HG03520 (cell line): Measurements from ENCODE around the gene ADGRA3.
"Not testable (repeated sequence)": the region's sequence is repeated elsewhere in the genome, so short reads cannot be mapped to it uniquely, and the experiment has no call there.

ENCODE experiments used
- ATAC-seq: cut with Tn5 transposase; IDR thresholded peaks from one replicate; pipeline ENCODE4 v1.9.1; 2021; ENCODE audit warnings: mild to moderate bottlenecking, moderate library complexity; ENCODE audit not compliant: unreplicated experiment

ADGRA3 gene

GRCh38 chr4:22384154-22384553 is 131.7 kb downstream of the ADGRA3 start:
- no peak for ATAC-seq

DNA sequence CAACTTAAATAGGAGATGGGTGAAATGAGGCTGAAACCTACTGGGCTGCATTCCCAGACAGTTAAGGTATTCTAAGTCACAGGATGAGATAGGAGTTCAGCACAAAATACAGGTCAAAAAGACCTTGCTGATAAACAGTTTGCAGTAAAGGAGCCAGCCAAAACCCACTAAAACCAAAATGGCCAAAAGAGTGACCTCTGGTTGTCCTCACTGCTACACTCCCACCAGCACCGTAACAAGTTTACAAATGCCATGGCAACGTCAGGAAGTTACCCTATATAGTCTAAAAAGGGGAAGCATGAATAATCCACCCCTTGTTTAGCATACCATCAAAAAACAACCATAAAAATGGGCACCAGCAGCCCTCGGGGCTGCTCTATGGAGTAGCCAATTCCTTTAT is 133.7 kb downstream of the ADGRA3 start:
- ATAC-seq = not testable (repeated sequence)

DNA sequence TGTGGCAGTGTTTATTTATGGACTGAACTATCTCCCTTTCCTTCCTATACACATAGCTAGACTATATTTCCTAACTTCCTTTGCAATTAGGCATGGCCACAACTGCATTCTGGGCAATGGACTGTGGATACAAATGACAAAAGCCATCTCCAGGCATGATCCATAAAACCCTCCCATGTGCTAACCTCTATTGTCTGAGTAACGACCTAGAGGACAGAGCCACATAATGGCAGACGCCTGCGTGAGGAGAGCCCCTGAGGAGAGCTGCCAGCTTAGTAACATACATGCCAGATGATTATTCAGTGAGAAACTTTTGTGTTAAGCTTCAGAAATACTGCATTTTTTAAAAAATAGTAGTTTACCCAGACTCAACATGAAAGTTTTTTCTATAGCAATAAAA is 142.9 kb downstream of the ADGRA3 start:
- no peak for ATAC-seq

DNA sequence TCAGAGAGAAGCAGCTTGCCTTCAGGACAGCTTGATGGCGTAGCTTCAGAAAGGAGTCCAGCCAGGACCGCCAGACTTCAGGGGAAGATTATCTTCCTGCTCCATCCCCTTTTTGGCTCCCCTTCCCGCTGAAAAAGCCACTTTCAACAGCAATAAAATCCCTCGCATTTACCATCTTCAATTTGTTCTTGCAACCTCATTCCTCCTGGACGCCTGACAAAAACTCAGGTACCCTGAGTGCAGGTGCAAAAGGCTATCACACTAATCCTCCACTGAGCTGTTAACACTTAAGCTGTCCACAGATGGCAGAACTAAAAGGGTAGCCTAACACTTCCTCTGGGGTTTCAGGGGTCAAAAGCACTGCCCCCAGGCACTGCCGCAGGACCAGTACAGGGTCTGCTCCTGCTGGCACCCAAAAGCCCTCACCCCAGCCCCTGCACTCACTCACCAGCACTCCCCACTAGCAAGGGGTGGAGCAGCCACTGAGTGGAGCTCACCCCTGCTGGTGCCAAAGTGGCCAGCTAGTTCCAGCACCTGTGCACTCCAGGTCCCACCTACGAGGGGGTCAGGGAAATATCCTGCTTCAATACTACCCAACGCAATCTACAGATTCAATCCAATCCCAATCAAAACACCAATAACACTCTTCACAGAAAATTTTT is 145.8 kb downstream of the ADGRA3 start:
- ATAC-seq = no peak

DNA sequence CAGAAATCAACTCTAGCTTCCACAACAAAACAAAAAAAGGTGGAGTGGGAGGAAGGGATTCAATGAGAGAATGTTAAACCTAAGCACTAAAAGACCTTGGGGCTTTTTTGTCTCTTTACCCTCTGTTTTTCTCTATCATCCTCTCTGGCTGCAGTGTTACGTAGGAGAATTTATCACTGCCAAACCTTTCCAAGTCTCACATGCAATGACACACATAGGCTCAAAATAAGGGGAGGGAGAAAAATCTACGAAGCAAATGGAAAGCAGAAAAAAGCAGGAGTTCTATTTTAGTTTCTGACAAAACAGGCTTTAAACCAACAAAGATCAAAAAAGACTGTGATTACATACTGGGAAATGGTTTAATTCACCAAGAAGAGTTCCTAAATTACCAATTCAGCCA is 152.1 kb downstream of the ADGRA3 start:
- ATAC-seq = no peak

- no peak for ATAC-seq
Observed at GRCh38 chr4:22363036-22363435, 152.8 kb downstream of the ADGRA3 start.

- no peak for ATAC-seq
Observed at GRCh38 chr4:22356987-22357596, 158.8 kb downstream of the ADGRA3 start.

DNA sequence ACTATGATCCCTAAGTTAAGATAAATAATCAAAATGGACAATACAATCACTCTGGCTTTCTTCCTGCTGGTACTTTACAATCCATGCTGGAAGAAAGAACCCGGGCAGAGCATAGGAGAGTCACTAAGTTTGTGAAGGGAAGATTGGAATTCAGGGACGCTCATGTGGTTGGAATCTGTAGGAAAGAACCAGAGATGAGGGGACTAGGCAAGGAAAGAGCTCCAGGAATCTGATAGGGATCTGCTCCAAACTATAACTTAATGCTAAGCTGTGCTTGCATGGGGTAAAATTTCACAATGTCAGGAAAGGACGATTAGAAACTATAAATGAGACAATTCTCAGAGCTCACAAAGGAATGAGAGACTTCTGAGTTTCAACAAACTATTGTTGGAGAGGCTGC is 167.5 kb downstream of the ADGRA3 start:
- no peak for ATAC-seq

GRCh38 chr4:22345678-22346077 is 170.2 kb downstream of the ADGRA3 start:
- ATAC-seq = no peak

- no peak for ATAC-seq
Observed at GRCh38 chr4:22345055-22345454, 170.8 kb downstream of the ADGRA3 start.

- ATAC-seq = no peak
Observed at GRCh38 chr4:22343606-22344005, 172.3 kb downstream of the ADGRA3 start.

- no peak for ATAC-seq
Observed at GRCh38 chr4:22339491-22339890, 176.4 kb downstream of the ADGRA3 start.

DNA sequence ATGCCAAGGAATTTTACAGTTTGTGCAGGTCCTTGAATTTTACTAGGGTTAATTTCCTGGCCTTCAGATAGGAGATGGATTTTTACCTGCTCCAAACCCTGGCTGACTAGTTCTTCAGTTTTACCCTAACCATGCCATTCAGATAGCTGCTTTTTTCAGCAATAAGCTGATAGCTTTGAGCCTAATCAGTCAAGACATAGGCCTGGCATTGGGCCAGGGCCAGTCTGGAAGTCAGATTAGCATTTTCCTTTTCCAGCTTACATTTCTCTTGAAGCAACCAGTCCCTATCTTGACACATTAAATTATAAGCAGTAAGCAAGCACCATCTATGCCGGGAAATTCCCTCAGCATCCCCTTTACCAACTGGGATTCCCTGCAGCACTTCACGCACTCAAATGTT is 177.1 kb downstream of the ADGRA3 start:
- ATAC-seq = no peak
